ENCODE results near the gene NUP54. TPM values are rescaled to one million over a fixed set of nuclear protein-coding genes. Genes with fewer than 3 reads are reported as not detected.

Gene NUP54
- total and polyA plus RNA-seq, 2 of the 8 experiments (the other 6 are each of a cell fraction or from before 2014, with no cell fraction given): 51.4 to 103 TPM

GRCh38 chr4:76182463-76182862 is 34.3 kb upstream of the NUP54 start (continued):
- TF ChIP-seq CHD7 (IDR thresholded peaks at IDR 0.05; ENCODE audit: insufficient replicate concordance, low read length): no peak
- TF ChIP-seq SP4 (IDR thresholded peaks at IDR 0.05; ENCODE audit: low read length): no peak
- no peak for TF ChIP-seq SIN3A (conservative IDR thresholded peaks at IDR 0.05 in 1 of 2, IDR thresholded peaks at IDR 0.05 in 1 of 2; ENCODE audit: low read depth in 1 of 2, low read length in 2 of 2)
- no peak for TF ChIP-seq YY1 (IDR thresholded peaks at IDR 0.05; ENCODE audit: low read depth, low read length)

All from H1 (cell line).